Measurements from ENCODE around the gene RMRP. TPM values are rescaled to one million over a fixed set of nuclear protein-coding genes. Genes with fewer than 3 reads are reported as not detected.

Gene RMRP
- total and polyA plus RNA-seq, 5 donors from 2014 or later: 6,542 TPM; not detected in 4

- no peaks in the 10 kb centered on the region for H3K9me3 Mint-ChIP-seq
- no peaks in the 10 kb centered on the region for H3K27me3 ChIP-seq (ENCODE audit: control insufficient read depth, insufficient read depth, low read length)
- H3K4me3 ChIP-seq (ENCODE audit: low read depth, low read length): no peak overlapping the region
- no peaks in the 10 kb centered on the region for H3K27me3 Mint-ChIP-seq
- H3K36me3 ChIP-seq (ENCODE audit: control insufficient read depth, insufficient read depth, low read length): no peaks in the 10 kb centered on the region
- no peaks in the 10 kb centered on the region for H3K9me3 ChIP-seq (ENCODE audit: control insufficient read depth in 2 of 2, low read length in 2 of 2)
- peaks cover 18% of the 10 kb centered on the region for H3K4me1 ChIP-seq (ENCODE audit: control insufficient read depth, insufficient read depth, low read length, poor library complexity, severe bottlenecking)
- no peaks in the 10 kb centered on the region for H3K36me3 Mint-ChIP-seq
- H3K4me3 Mint-ChIP-seq: peak overlapping the region; percentile 86 to 97 (median 92)
- peak overlapping the region; percentile 67 to 93 (median 78) for H3K27ac Mint-ChIP-seq
- ATAC-seq (ENCODE audit: low read depth in 2 of 2) (peak in 1 of 2 donors; percentile 34), DNase-seq (peak; percentile 13 to 24 (median 18))
- H3K4me1 Mint-ChIP-seq: peaks cover 2 to 26% (median 11%) of the 10 kb centered on the region in 4 donors
- peak overlapping the region; percentile 47 for H3K27ac ChIP-seq (ENCODE audit: insufficient read depth, low read length, poor library complexity, severe bottlenecking)
These were observed 33.0 kb upstream of the RMRP start for GRCh38 chr9:35690614-35691333.

- H3K9me3 Mint-ChIP-seq: no peaks in the 10 kb centered on the region
- H3K4me1 ChIP-seq (ENCODE audit: control insufficient read depth, insufficient read depth, low read length, poor library complexity, severe bottlenecking): peaks cover 18% of the 10 kb centered on the region
- no peaks in the 10 kb centered on the region for H3K36me3 Mint-ChIP-seq
- H3K27me3 ChIP-seq (ENCODE audit: control insufficient read depth, insufficient read depth, low read length): no peaks in the 10 kb centered on the region
- no peak for ATAC-seq (ENCODE audit: low read depth in 2 of 2)
- H3K27ac Mint-ChIP-seq: no peak overlapping the region
- peak overlapping the region; percentile 58 to 92 (median 84) for H3K4me3 Mint-ChIP-seq
- H3K4me3 ChIP-seq (ENCODE audit: low read depth, low read length): peak overlapping the region; percentile 55
- no peaks in the 10 kb centered on the region for H3K36me3 ChIP-seq (ENCODE audit: control insufficient read depth, insufficient read depth, low read length)
- H3K4me1 Mint-ChIP-seq: peaks cover 2 to 26% (median 11%) of the 10 kb centered on the region in 4 donors
- no peak overlapping the region for H3K27ac ChIP-seq (ENCODE audit: insufficient read depth, low read length, poor library complexity, severe bottlenecking)
- no peaks in the 10 kb centered on the region for H3K9me3 ChIP-seq (ENCODE audit: control insufficient read depth in 2 of 2, low read length in 2 of 2)
- DNase-seq: peak in 1 of 3 donors; percentile 15
- no peaks in the 10 kb centered on the region for H3K27me3 Mint-ChIP-seq
These were observed 32.4 kb upstream of the RMRP start for GRCh38 chr9:35690294-35690613.

- DNase-seq (no peak), ATAC-seq (ENCODE audit: low read depth in 2 of 2) (no peak)
- Histone ChIP-seq H3K36me3 (ENCODE audit: control insufficient read depth, insufficient read depth, low read length) (no peaks in the 10 kb centered on the region), H3K27me3 (ENCODE audit: control insufficient read depth, insufficient read depth, low read length) (no peaks in the 10 kb centered on the region), H3K27ac (ENCODE audit: insufficient read depth, low read length, poor library complexity, severe bottlenecking) (peak within 1 kb of the TSS; percentile 47), H3K4me1 (ENCODE audit: control insufficient read depth, insufficient read depth, low read length, poor library complexity, severe bottlenecking) (peaks cover 18% of the 10 kb centered on the region), H3K9me3 (ENCODE audit: control insufficient read depth in 2 of 2, low read length in 2 of 2) (no peaks in the 10 kb centered on the region), H3K4me3 (ENCODE audit: low read depth, low read length) (peak within 1 kb of the TSS; percentile 55)
- Mint-ChIP-seq H3K27me3 (no peaks in the 10 kb centered on the region), H3K4me3 (peak within 1 kb of the TSS; percentile 86 to 97 (median 92)), H3K27ac (peak within 1 kb of the TSS; percentile 78 to 93 (median 89)), H3K36me3 (no peaks in the 10 kb centered on the region), H3K9me3 (no peaks in the 10 kb centered on the region), H3K4me1 (peaks cover 2 to 26% (median 11%) of the 10 kb centered on the region in 4 donors)
These were observed 31.9 kb upstream of the RMRP start, which contains the start of gene TPM2 for GRCh38 chr9:35689542-35690293. Gene TPM2 (minus strand): TSS chr9:35689925. CDS start chr9:35689817, 108 bp downstream.

GRCh38 chr9:35688558-35689541 lies 31.0 kb upstream of the RMRP start:
- Histone ChIP-seq H3K9me3 (ENCODE audit: control insufficient read depth in 2 of 2, low read length in 2 of 2) (no peaks in the 10 kb centered on the region), H3K4me1 (ENCODE audit: control insufficient read depth, insufficient read depth, low read length, poor library complexity, severe bottlenecking) (peaks cover 18% of the 10 kb centered on the region), H3K4me3 (ENCODE audit: low read depth, low read length) (no peak overlapping the region), H3K27me3 (ENCODE audit: control insufficient read depth, insufficient read depth, low read length) (no peaks in the 10 kb centered on the region), H3K27ac (ENCODE audit: insufficient read depth, low read length, poor library complexity, severe bottlenecking) (no peak overlapping the region), H3K36me3 (ENCODE audit: control insufficient read depth, insufficient read depth, low read length) (no peaks in the 10 kb centered on the region)
- Mint-ChIP-seq H3K9me3 (no peaks in the 10 kb centered on the region), H3K36me3 (no peaks in the 10 kb centered on the region), H3K27me3 (no peaks in the 10 kb centered on the region), H3K27ac (peak overlapping the region in 2 of 3 donors; percentile 62 to 89), H3K4me1 (peaks cover 2 to 26% (median 11%) of the 10 kb centered on the region in 4 donors), H3K4me3 (peak overlapping the region; percentile 50 to 91 (median 84))
- ATAC-seq (ENCODE audit: low read depth in 2 of 2): peak; percentile 37 to 65
- peak in 1 of 3 donors; percentile 36 for DNase-seq

GRCh38 chr9:35687972-35688557 lies 30.2 kb upstream of the RMRP start:
- Mint-ChIP-seq H3K27ac (peak overlapping the region in 2 of 3 donors; percentile 34 to 62), H3K4me3 (peak overlapping the region in 3 of 4 donors; percentile 18 to 50 (median 35)), H3K4me1 (peaks cover 2 to 26% (median 11%) of the 10 kb centered on the region in 4 donors), H3K36me3 (no peaks in the 10 kb centered on the region), H3K27me3 (no peaks in the 10 kb centered on the region), H3K9me3 (no peaks in the 10 kb centered on the region)
- Histone ChIP-seq H3K27ac (ENCODE audit: insufficient read depth, low read length, poor library complexity, severe bottlenecking) (no peak overlapping the region), H3K36me3 (ENCODE audit: control insufficient read depth, insufficient read depth, low read length) (no peaks in the 10 kb centered on the region), H3K27me3 (ENCODE audit: control insufficient read depth, insufficient read depth, low read length) (no peaks in the 10 kb centered on the region), H3K4me3 (ENCODE audit: low read depth, low read length) (no peak overlapping the region), H3K4me1 (ENCODE audit: control insufficient read depth, insufficient read depth, low read length, poor library complexity, severe bottlenecking) (peaks cover 18% of the 10 kb centered on the region), H3K9me3 (ENCODE audit: control insufficient read depth in 2 of 2, low read length in 2 of 2) (no peaks in the 10 kb centered on the region)
- no peak for ATAC-seq (ENCODE audit: low read depth in 2 of 2)
- DNase-seq: no peak

DNA sequence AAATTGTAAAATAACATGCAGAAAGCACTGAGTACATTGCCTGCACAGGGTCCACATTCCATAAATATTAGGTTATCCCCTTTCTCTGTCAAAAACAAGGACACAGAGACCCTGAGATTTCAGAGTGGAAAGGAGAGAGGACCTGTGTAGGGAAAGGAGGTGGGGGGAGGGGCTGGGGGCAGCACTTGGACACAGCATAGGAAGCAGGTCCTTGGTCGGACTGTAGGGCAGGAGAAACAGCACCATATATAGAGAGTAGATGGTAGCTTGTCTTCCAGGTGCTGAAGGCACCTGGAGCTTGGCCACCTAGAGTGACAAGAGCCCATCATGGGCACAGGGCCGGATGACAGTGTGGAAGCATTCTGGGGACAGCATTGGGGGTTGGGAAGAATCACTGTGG lies 29.5 kb upstream of the RMRP start:
- ATAC-seq (ENCODE audit: low read depth in 2 of 2): no peak
- Mint-ChIP-seq H3K4me1 (peaks cover 2 to 26% (median 11%) of the 10 kb centered on the region in 4 donors), H3K36me3 (no peaks in the 10 kb centered on the region), H3K27me3 (no peaks in the 10 kb centered on the region), H3K9me3 (no peaks in the 10 kb centered on the region), H3K4me3 (peak overlapping the region in 3 of 4 donors; percentile 50 to 71 (median 68)), H3K27ac (peak overlapping the region; percentile 13 to 91 (median 49))
- no peaks in the 10 kb centered on the region for H3K36me3 ChIP-seq (ENCODE audit: control insufficient read depth, insufficient read depth, low read length)
- DNase-seq: no peak
- H3K27ac ChIP-seq (ENCODE audit: insufficient read depth, low read length, poor library complexity, severe bottlenecking): no peak overlapping the region
- no peaks in the 10 kb centered on the region for H3K9me3 ChIP-seq (ENCODE audit: control insufficient read depth in 2 of 2, low read length in 2 of 2)
- peaks cover 18% of the 10 kb centered on the region for H3K4me1 ChIP-seq (ENCODE audit: control insufficient read depth, insufficient read depth, low read length, poor library complexity, severe bottlenecking)
- H3K4me3 ChIP-seq (ENCODE audit: low read depth, low read length): no peak overlapping the region
- H3K27me3 ChIP-seq (ENCODE audit: control insufficient read depth, insufficient read depth, low read length): no peaks in the 10 kb centered on the region

All from CD4-positive, CD25-positive, alpha-beta regulatory T cell (primary cell).